Activated CD4-positive, alpha-beta T cell treated with anti-CD3 and anti-CD28 coated beads for 24 hours (primary cell): ENCODE results near the gene RFWD3.

Experiments
- DNase-seq, 2 donors: peaks; one replicate each; pipeline ENCODE4 v3.0.0-alpha.2; 2020; ENCODE audit warnings: low read depth in 2 of 2

Gene RFWD3

DNA sequence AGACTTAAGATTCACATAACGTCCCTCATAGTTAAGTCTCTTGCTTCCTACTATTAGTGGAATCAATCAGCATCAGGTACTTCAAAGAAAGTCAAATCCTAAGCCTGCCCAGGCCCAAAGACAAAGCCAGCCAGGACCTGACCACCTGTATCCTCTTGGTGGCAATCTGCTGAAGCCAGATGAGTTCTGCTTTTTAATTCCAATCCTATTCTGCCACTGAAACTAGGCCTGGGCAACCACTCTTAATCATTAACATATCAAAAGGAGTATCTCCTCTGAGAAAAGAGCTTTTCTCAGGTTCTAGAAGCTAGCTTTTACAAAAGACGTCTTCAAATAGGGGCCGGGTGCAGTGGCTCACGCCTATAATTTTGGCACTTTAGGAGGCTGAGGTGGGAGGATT is 44.7 kb downstream of the RFWD3 start:
- no peak for DNase-seq

DNA sequence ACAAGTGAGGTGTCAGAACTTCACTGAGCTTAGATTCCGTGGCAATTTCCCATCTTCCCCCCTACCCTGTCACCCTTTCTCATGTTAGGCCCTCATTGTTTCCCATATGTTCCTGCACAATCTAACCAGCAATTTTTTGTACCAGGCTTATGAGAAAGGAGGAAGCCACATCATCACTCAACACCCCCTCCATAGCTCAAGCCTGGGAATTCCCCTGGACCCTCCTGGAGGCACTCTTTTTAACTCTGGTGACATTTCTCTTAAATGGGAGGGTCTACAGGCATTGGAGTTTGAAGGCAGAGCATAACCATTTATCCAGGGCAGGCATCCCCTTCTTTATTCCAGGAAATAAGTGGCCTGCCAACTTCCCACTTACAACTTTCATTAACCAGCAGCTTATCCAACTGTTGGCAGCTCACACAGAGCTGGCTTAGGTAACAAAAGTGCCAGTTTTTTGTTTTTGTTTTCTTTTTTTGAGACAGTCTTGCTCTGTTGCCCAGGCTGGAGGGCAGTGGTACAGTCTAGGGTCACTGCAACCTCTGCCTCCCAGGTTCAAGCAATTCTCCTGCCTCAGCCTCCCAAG is 49.4 kb downstream of the RFWD3 start:
- no peak for DNase-seq

DNA sequence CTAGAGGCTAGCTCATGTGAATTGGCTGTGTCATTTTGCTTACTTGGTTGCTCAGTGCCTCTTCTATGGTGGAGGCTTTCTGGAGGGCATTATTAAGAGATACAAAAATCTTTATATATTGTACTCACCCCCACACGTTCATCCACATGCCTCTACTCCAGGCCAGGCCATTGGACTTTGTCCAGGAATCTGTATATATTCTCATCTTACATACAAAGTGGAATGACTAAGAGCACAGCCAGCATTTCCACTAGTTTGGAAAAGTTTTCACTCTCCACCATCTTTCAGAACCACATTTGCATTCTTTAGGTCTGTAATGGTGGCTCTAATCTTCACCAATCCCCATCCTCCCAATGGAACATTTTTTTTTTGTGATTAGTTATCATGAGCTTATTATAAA is 55.0 kb downstream of the RFWD3 start:
- DNase-seq: no peak

DNA sequence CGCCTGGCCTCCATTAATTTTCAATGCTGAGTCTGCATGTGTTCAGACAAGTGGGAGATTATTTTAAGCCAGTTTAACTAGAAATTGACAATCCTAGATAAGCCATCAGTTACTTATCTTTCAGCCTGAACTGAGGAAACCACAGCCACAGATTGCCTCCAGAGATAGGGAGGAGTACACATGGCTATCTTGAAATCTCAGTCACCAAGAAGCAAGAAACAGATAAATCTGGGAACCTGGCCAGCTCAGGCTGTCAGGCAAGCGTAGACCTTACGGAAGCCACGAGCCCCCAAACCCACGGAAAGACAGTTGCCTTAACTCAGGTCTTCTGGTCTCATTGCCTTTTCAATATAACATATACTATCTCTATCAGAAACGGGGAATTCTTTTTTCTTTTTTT is 57.7 kb downstream of the RFWD3 start:
- DNase-seq: no peak

DNA sequence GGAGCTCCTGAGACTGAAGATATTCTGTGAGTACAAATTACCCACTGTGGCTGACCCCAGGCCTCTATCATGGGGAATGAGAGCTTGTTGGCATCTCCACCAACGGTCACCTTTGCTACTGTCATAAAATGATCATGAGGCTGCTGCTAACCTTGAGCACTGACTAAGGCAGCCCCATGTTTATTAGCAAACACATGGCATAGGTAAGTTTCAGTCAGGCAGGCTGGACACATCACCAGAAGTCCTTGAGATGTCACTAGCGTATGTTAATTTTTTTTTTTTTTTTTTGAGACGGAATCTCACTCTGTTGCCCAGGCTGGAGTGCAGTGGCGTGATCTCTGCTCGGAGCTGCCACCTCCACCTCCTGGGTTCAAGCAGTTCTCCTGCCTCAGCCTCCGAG is 58.3 kb downstream of the RFWD3 start:
- no peak for DNase-seq

DNA sequence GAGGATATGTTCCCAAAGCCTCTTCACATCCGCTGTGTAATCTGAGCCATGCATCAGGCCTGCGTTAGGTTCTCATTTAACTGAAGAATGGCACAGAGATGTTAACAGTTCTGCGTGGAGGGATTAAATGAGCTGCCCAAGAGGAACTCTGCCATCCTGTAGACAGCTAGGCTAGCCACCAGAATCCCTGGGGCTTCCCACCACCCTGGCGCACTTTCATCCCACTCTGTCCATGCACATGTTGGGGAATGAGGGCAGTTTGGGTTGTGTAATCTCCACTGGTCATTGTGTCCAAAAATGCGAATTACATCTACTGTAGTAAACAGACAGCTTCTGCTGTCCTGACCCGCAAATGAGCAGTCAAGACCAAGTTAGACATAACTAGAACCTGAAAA is 58.7 kb downstream of the RFWD3 start:
- DNase-seq: no peak

DNA sequence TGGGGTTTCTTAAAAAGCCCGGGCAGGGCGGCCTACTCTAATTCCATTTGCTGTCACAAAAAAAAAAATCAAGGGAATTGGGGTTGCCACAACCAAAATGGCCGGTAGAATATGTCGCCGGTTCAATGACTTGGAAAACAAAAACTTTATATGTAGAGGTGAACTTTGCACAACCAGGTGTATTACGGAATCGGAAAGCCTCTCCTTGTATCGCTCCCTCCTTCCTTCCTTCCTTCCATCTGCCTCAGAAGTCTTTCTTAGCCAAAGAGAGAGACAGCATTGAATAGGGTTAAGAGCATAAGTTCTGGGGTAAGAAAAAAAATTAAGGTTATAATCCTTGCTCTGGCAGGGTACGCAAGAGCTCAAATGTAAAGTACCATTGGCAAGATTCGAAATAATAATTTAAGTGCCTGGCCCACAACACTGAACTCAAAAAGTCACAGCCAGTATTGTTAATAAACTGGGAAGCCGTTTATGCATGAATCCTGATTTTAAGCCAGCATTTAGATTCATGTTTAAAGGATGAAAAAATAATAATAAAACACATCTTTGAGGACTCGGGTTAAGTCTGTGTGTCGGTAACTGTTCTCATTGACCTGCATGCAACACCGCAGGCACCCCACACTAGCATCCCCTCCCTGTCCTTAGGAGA is 59.2 kb downstream of the RFWD3 start:
- DNase-seq: no peak

DNA sequence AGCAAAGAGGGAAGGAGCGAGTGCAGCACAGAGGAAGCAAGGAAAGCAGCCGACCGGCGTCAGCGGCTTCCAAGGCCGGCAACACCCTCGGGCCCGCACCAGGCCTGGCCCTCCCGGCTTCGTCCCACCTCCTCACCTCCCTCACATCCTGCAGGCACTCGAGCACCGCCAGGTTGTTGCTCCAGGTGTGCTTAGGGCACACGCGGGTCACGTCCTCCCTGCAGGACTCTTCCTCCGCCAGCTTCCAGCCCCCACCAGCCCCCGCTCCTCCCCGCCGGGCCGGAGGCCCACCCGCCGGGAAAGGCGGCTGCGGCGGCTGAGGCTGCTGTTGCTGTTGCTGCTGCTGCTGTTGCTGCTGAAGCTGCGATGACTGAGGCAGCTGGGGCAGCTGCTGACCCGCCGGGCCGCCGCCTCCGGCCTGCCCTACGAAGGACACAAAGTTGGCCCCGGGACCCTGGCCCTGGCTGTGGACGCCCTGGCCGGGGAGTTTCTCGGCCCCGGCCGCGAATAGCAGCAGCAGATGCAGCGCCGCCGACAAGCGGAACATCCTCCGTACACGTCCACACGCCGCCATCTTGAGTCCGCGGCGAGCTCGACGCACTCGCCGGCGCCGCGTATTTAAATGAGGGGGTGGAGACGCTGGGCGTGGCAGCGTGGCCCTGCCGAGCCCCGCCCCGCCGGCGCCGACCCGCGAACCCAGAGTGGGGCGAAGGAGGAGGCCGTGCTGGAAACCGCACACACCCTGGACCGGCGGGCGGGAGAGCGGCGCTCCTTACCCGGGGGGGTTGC is 60.0 kb downstream of the RFWD3 start, which contains the start of gene GLG1:
Gene GLG1 (minus strand): TSS at position 594 of the 789 bp plus-strand sequence. CDS start 20 bp downstream, at position 574.
- DNase-seq: peak; percentile 87

DNA sequence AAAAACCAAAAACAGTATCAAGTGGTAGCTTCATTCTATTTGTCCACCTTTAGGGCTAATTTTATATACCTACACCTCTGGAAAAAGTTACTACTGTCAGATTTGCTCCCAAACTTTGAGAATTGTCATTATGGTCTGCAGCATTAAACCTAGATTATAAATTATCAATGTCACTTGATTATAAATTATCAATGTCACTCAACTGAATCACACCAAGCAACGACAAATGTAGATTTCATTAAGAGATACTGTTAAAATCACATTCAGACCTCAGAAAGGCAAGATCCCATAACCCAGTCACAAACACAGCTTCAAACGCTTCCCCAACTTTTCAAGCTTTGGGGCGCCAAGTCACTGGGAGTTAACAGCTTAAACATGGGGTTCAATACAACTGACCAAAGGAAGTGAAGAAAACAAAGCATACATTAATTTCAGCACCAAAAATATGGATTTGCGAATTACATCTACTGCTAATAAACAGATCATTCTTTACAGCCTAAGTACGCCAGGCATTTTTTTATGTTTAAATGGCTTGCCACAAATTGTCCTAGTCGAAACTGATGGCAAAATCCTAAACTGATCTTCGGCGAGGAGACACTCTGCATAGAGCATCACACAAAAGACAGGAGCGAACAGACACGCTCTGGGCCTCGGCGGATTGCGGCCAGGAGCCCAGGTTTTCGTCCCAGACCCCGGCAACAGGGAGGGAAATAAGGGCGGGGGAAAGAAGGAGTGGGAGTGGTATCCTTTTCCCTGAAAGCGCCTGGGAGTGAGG is 60.7 kb downstream of the RFWD3 start:
- no peak for DNase-seq

DNA sequence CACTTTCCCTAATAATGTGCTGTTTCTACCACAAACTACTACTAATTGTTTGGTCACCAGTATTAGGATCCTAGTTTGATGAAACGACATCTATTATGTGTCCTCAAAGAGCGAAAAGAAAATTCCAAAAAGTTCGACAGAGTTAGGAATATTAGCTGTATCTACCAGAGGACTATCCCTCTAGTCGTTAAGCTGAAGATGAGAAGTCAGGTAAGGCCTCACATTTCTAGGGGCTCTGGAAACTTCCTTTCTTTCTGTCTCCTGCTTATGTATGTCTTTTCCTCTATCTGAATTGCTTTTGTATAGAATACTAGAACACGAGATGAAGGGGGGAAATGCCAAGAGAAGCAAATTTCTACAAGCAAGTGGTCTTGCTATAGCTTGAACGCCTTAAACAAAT is 61.3 kb downstream of the RFWD3 start:
- no peak for DNase-seq

DNA sequence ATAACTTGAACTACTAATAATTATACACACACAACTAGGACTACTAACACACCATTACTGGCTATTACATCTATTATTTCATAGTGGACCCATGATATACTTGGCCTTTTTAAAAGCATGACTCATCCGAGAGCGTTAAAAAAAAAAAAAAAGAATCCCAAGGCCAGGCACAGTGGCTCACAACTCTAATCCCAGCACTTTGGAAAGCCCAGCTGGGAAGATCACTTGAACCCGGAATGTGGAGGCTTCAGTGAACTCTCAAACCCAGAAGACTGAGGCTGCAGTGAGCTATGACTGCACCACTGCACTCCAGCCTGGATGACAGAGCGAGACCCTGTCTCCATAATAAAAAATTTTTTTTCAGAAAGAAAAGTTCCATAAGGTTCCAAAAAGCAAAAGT is 62.8 kb downstream of the RFWD3 start:
- DNase-seq: no peak

DNA sequence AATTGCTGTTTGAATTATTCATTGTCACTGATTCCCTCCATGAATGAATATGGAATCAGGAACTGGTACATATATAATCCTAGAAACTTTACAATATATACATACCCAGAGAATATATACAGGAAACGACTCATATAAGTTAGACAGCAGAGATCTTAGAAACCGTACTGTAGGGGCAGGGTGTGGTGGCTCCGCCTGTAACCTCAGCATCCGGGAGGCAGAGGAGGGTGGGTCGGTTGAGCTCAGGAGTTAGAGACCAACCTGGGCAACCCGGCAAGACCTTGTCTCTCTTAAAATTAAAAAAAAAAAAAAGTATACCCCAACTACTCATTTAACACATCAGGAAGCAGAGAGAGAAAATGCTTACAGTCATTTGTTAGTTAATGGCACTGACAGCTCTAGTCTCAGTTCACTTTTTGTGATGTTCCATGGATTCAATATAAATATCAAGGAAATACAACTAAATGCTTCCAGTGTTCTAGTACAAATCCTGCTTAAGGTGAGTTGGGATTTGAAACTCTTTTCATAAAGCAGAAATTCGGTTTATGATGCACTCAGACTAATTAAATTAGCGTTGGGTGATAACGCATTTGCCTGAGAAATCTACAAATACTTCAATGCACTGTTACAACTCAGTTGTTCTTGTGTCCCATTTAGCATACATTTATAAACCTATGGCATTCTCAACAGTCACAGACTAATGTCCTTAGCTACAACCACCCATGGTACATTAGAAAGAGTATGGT is 65.4 kb downstream of the RFWD3 start:
- DNase-seq: peak in 1 of 2 donors; percentile 37

DNA sequence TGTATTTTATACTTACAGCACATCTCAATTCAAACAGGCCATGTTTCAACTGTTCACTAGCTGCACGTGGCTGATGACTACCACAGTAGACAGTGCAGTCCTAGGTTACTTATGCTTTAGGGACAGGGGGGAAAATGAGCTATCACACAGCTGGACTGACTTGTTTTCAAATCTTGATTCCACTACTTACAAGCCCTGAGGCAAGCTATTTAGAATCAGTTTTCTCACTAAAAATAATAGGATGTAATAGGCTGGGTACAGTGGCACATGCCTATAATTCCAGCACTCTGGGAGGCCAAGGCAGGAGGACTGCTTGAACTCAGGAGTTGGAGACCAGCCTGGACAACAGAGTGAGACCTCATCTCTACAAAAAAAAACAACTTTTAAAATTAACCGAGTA is 70.1 kb downstream of the RFWD3 start:
- no peak for DNase-seq

DNA sequence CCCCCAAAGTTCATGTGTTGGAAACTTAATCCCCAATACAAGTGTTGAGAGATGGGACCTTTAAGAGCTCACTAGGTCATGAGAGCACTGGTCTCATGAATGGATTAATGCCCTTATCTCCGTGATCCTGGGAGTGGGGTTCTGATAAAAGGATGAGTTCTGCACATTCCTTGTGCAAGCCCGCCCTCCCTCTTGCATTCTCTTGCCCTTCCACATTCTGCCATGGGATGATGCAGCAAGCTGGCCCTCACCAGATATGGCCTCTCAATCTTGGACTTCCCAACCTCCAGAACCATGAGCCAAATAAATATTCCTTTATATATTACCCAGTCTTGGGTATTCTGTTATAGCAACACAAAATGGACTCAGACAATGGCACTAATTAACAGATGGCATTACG is 73.8 kb downstream of the RFWD3 start:
- no peak for DNase-seq

DNA sequence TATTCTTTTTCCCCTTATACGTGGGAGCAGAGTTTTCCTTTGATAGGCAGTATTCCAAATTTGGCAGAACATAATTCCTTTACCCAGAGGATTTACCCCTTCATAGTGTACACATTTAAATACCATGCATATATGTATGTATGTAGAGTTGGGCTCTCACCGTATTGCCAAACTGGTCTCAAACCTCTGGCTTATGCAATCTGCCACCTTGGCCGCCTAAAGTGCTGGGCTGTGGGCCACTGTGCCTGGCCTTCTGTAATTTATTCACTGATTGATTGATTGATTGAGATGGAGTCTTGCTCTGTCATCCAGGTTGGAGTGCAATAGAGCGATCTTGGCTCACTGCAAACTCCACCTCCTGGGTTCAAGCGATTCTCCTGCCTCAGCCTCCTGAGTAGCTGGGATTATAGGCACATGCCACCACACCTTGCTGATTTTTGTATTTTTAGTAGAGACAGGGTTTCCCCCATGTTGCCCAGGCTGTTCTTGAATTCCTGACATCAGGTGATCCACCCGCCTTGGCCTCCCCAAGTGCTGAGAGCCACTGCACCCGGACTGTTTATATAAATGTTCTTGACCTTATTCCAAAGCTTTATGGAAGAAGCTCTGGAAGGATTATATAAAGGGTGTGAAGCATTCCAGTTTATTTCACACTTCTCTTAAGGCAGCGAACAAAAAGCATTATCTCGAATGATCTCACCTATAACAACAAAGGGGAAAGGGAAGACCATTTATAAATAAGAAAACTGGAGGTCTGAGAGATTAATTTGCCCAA is 74.6 kb downstream of the RFWD3 start:
- no peak for DNase-seq

DNA sequence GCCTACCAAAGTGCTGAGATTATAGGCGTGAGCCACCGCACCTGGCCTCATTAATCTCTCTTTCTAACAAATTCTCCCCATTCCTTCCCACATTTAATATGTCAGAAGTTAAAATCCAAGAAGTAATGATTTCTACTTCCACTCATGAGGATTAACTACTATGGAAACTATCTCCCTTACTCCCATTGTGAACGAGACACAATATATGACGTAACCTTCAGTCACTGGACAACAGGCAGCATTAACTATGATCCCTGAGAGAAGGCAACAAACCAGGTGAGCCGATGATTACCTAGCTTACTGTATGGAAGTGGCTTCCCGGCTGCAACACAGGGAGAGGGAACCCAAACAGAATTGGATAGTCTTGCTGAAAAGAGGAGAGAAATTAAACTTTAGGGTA is 79.7 kb downstream of the RFWD3 start:
- DNase-seq: no peak

DNA sequence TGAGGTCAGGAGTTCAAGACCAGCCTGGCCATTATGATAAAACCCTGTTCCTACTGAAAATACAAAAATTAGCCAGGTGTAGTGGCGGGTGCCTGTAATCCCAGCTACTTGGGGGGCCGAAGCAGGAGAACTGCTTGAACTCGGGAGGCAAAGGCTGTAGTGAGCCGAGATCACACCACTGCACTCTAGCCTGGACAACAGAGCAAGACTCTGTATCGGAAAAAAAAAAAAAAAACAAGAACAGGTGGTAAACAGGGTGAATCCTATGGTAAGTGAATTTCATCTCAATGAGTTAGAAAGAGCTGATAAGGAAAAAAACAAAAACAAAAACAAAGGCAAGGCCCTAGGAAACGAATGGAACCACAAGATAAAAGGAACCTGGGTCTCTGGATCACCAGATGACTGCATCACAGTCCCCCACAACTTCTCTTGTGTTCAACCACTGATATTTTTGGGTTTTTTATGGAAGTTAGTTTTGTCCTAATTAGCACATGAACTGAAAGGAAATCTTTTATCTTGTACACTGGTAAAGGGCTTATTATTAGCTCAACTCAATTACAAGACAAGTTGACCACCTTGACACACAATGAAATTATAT is 80.7 kb downstream of the RFWD3 start:
- DNase-seq: no peak

DNA sequence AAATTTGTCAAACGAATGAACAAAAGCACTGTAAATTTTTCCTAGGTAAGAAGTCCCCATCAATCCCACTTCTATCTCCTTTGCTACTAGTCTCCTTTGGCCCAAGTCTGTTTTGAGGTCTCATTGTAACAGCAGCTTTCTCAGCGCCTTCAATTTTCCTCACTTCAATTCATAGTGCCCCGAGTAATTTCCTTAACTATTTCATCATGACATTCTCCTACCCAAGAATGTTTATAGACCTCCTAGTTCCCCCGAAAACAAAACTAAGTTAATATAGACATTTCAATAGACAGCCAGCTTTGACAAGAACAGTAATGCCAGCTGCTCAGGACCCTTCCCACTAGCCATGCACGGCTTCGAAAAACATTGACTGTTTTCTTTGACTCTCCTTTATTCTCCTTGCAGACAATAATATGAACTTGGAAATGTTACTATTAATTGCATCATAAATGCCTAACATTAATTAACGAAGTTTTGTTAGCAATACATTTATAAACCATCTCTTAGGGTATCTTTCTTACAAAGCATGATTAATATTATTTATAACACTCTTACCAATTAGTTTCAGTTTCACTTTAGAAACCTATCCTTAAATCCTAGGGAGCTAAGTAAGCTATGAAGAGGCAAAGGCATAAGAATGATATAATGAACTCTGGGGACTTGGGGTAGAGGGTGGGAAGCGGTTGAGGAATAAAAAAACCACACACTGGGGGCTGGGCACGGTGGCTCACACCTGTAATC is 82.6 kb downstream of the RFWD3 start:
- no peak for DNase-seq

DNA sequence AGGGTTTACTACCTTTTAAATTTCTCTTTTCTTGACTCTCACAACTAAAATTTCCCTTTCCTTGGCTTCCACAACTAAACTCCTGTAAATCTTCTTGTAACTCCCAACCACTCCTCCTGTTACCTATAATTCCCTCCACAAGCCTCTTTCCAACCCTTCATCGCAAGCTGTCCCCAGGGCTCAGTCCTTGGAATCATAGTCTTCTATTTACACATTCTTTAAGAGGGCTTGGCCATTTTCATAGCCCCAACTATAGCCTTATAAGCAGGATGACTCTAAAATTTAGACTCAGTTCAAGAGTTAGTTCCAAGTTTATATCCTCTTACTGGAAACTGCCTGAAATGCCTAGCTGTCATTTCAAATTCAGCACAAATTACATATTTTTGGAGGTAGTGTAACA is 83.7 kb downstream of the RFWD3 start:
- DNase-seq: no peak

DNA sequence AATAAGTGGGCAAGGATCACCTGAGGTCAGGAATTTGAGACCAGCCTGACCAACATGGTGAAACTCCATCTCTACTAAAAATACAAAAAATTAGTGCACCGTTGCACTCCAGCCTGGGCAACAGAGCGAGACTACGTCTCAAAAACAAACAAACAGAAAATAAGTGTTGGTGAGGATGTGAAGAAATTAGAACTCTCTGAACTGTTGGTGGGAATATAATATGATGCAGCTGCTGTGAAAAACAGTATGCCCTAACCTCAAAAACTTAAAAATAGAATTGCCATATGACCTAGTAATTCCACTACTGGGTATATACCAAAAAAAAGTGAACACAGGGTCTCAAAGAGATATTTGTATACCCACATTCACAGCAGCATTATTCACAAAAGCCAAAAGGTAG is 85.8 kb downstream of the RFWD3 start:
- no peak for DNase-seq
